WTC11 (cell line): ENCODE data around the gene SMYD3.

Experiments used
- CBFB ChIP-seq: sonication (generic); formaldehyde crosslinking; IDR thresholded peaks from 2 replicates; pipeline ENCODE4 v1.8.1; 2022; ENCODE audit warnings: mild to moderate bottlenecking, low read depth, missing genetic modification reagents
- CREB1 ChIP-seq: sonication (generic); formaldehyde crosslinking; IDR thresholded peaks from 2 replicates; pipeline ENCODE4 v1.8.0; 2023; ENCODE audit warnings: mild to moderate bottlenecking, missing genetic modification reagents
- E2F4 ChIP-seq: sonication (generic); formaldehyde crosslinking; IDR thresholded peaks from 2 replicates; pipeline ENCODE4 v1.8.1; 2022; ENCODE audit warnings: low read depth, mild to moderate bottlenecking, moderate library complexity, missing genetic modification reagents, borderline replicate concordance
- ESRRA ChIP-seq: sonication (generic); formaldehyde crosslinking; IDR thresholded peaks from 2 replicates; pipeline ENCODE4 v1.8.1; 2022; ENCODE audit warnings: mild to moderate bottlenecking, missing genetic modification reagents, borderline replicate concordance
- GRHL2 ChIP-seq: fragments of 250-450 bp; sonication (Bioruptor Pico); IDR thresholded peaks from 2 replicates; pipeline ENCODE4 v1.8.0; 2022; ENCODE audit warnings: mild to moderate bottlenecking, moderate library complexity; ENCODE audit not compliant: insufficient replicate concordance, severe bottlenecking
- NFYB ChIP-seq: sonication (generic); formaldehyde crosslinking; conservative IDR thresholded peaks from 2 replicates; pipeline ENCODE4 v1.8.0; 2022; ENCODE audit warnings: low read depth, missing genetic modification reagents
- NR1H2 ChIP-seq: sonication (generic); formaldehyde crosslinking; IDR thresholded peaks from 2 replicates; pipeline ENCODE4 v1.9.0; 2021; ENCODE audit warnings: mild to moderate bottlenecking, moderate library complexity, missing genetic modification reagents
- NR3C1 ChIP-seq: sonication (generic); formaldehyde crosslinking; conservative IDR thresholded peaks from 2 replicates; pipeline ENCODE4 v1.8.1; 2023; ENCODE audit warnings: low read depth, mild to moderate bottlenecking, missing genetic modification reagents
- PREB ChIP-seq: sonication (generic); formaldehyde crosslinking; IDR thresholded peaks from 2 replicates; pipeline ENCODE4 v1.8.1; 2022; ENCODE audit warnings: mild to moderate bottlenecking, missing genetic modification reagents, moderate library complexity, borderline replicate concordance
- TCF7 ChIP-seq: sonication (generic); formaldehyde crosslinking; IDR thresholded peaks from 2 replicates; pipeline ENCODE4 v1.8.0; 2022; ENCODE audit warnings: mild to moderate bottlenecking, low read depth, missing genetic modification reagents, moderate library complexity
- USF1 ChIP-seq: sonication (generic); formaldehyde crosslinking; IDR thresholded peaks from 2 replicates; pipeline ENCODE4 v1.8.0; 2022; ENCODE audit warnings: mild to moderate bottlenecking, missing genetic modification reagents
- TF ChIP-seq, protein P1 (sequence below): fragments of 200-600 bp; IDR thresholded peaks from 2 replicates; pipeline ENCODE4 v1.8.0; 2022; ENCODE audit warnings: antibody characterized with exemption
- TF ChIP-seq, protein P2 (sequence below): sonication (generic); formaldehyde crosslinking; IDR thresholded peaks from 2 replicates; pipeline ENCODE4 v1.8.1; 2023; ENCODE audit warnings: mild to moderate bottlenecking, missing genetic modification reagents
- TF ChIP-seq, protein P3 (sequence below): sonication (generic); formaldehyde crosslinking; IDR thresholded peaks from 2 replicates; pipeline ENCODE4 v1.8.0; 2022; ENCODE audit warnings: mild to moderate bottlenecking, missing genetic modification reagents

GRCh38 chr1:246425139-246425794, 81.8 kb downstream of the SMYD3 start:
- TF ChIP-seq, protein P1, sequence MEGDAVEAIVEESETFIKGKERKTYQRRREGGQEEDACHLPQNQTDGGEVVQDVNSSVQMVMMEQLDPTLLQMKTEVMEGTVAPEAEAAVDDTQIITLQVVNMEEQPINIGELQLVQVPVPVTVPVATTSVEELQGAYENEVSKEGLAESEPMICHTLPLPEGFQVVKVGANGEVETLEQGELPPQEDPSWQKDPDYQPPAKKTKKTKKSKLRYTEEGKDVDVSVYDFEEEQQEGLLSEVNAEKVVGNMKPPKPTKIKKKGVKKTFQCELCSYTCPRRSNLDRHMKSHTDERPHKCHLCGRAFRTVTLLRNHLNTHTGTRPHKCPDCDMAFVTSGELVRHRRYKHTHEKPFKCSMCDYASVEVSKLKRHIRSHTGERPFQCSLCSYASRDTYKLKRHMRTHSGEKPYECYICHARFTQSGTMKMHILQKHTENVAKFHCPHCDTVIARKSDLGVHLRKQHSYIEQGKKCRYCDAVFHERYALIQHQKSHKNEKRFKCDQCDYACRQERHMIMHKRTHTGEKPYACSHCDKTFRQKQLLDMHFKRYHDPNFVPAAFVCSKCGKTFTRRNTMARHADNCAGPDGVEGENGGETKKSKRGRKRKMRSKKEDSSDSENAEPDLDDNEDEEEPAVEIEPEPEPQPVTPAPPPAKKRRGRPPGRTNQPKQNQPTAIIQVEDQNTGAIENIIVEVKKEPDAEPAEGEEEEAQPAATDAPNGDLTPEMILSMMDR = no peak
- TF ChIP-seq, protein P2, sequence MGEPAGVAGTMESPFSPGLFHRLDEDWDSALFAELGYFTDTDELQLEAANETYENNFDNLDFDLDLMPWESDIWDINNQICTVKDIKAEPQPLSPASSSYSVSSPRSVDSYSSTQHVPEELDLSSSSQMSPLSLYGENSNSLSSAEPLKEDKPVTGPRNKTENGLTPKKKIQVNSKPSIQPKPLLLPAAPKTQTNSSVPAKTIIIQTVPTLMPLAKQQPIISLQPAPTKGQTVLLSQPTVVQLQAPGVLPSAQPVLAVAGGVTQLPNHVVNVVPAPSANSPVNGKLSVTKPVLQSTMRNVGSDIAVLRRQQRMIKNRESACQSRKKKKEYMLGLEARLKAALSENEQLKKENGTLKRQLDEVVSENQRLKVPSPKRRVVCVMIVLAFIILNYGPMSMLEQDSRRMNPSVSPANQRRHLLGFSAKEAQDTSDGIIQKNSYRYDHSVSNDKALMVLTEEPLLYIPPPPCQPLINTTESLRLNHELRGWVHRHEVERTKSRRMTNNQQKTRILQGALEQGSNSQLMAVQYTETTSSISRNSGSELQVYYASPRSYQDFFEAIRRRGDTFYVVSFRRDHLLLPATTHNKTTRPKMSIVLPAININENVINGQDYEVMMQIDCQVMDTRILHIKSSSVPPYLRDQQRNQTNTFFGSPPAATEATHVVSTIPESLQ = no peak
- TF ChIP-seq NR3C1 (CRISPR knock-in tag) = no peak
- no peak for TF ChIP-seq USF1 (CRISPR knock-in tag)
- TF ChIP-seq, protein P3, sequence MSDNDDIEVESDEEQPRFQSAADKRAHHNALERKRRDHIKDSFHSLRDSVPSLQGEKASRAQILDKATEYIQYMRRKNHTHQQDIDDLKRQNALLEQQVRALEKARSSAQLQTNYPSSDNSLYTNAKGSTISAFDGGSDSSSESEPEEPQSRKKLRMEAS = no peak
- TF ChIP-seq NFYB = no peak
- no peak for TF ChIP-seq TCF7 (CRISPR knock-in tag)
- TF ChIP-seq GRHL2 (CRISPR knock-in tag) = no peak
- TF ChIP-seq PREB (CRISPR knock-in tag) = no peak
- TF ChIP-seq NR1H2 (CRISPR knock-in tag) = no peak
- TF ChIP-seq CBFB = no peak
- TF ChIP-seq E2F4 (CRISPR knock-in tag) = no peak
- no peak for TF ChIP-seq CREB1 (CRISPR knock-in tag)
- TF ChIP-seq ESRRA (CRISPR knock-in tag) = no peak
